ENCODE data around the gene TECPR1.
A peak's percentile ranks its signal among the peaks of the same experiment; 100 is the strongest.

The TECPR1 gene

DNA sequence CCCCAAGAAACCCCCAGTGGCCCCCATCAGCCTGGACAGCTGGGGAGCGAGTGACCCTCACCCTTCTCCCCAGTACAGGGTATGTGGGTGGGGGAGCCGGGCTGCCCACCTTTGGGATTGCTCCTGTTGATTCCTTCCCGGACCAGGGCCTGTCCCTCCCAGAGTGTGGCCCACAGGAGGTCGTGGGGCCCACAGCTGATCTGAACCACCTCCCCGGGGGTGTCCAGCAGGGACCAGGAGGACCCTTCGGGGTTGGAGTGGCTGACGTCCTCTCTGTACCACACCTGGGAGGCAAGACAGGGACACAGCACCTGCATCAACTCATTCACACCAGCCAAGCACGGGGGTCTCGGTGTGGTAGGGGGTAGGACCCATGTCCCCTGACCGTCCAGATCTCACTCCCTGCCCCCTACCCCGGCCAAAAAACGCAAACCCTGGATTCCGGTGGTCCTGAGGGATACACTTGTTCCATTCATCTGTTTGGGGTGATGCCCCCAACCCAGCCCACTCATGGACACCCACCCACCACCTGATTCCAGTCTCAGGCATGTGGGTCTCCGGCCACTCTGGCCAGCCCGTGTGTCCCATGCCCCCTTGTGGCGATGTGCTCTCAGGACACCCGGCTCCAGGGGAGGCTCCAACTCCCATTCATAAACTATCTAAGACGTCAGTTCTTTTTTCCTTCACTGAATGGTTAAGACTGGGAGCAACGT, 10.9 kb downstream of the TECPR1 start:
- POLR2A ChIA-PET, result interaction anchor here (0.6 kb wide), 1 partner anchor 16 kb away, joined by 3 read pairs; no protein-coding TSS in a partner anchor
- no peak overlapping the region for H3K27ac ChIP-seq (ENCODE audit: extremely low read depth, low read depth, low read length)
- no peak overlapping the region for H3K4me3 ChIP-seq (ENCODE audit: low read depth, low read length)
- TF ChIP-seq CTCF (tag by site-specific recombination; IDR thresholded peaks at IDR 0.05), result peak; percentile 66
- TF ChIP-seq ZNF830 (tag by site-specific recombination; IDR thresholded peaks at IDR 0.05; ENCODE audit: low read depth), result no peak
- no peak for TF ChIP-seq ZNF707 (tag by site-specific recombination; IDR thresholded peaks at IDR 0.05)
- TF ChIP-seq ZNF654 (tag by site-specific recombination; IDR thresholded peaks at IDR 0.05; ENCODE audit: low read depth), result peak; percentile 33
- no peak for TF ChIP-seq RBAK (tag by site-specific recombination; IDR thresholded peaks at IDR 0.05)
- H3K9me3 ChIP-seq (ENCODE audit: control insufficient read depth, insufficient read depth, low read depth, low read length), result no peaks in the 10 kb centered on the region
- H3K4me1 ChIP-seq (ENCODE audit: control insufficient read depth, insufficient read depth, low read length), result no peaks in the 10 kb centered on the region
- peaks cover 0 to 9% of the 10 kb centered on the region in 2 experiments; a peak in 2 of 3 replicates for H3K36me3 ChIP-seq (ENCODE audit: control insufficient read depth in 2 of 2, insufficient read depth in 1 of 2, low read length in 2 of 2)
- CTCF ChIA-PET, result interaction anchor here (0.8 to 1.8 kb wide), 4 partner anchors 10 to 600 kb away, joined by 3 to 7 read pairs (median 4); no protein-coding TSS in a partner anchor

DNA sequence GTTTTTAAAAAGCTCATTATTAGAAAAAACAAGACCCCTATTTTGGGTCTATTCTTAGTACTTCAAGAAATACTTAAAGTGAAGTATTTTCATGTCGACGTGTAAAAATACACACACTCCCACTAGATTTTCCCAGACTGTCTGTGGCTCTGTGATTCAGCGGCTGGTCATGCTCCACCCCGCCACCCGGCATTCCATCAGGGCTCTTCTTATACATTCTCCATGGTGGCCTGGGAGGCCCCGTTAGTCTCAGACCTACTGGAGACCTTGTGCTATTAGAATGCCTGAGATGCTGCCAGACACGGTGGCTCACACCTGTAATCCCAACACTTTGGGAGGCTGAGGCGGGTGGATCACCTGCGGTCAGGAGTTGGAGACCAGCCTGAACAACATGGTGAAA, 13.1 kb downstream of the TECPR1 start:
- no peak overlapping the region for H3K4me3 ChIP-seq (ENCODE audit: low read depth, low read length)
- H3K36me3 ChIP-seq (ENCODE audit: control insufficient read depth in 2 of 2, insufficient read depth in 1 of 2, low read length in 2 of 2), result peaks cover 0 to 6% of the 10 kb centered on the region in 2 experiments; a peak in 2 of 3 replicates
- no peak overlapping the region for H3K27ac ChIP-seq (ENCODE audit: extremely low read depth, low read depth, low read length)
- POLR2A ChIA-PET, result no interaction called here
- no peaks in the 10 kb centered on the region for H3K9me3 ChIP-seq (ENCODE audit: control insufficient read depth, insufficient read depth, low read depth, low read length)
- no peaks in the 10 kb centered on the region for H3K4me1 ChIP-seq (ENCODE audit: control insufficient read depth, insufficient read depth, low read length)
- TF ChIP-seq RBAK (tag by site-specific recombination; IDR thresholded peaks at IDR 0.05) (no peak), ZNF169 (tag by site-specific recombination; IDR thresholded peaks at IDR 0.05) (no peak), ZXDB (tag by site-specific recombination; IDR thresholded peaks at IDR 0.05) (no peak), ZNF280D (tag by site-specific recombination; IDR thresholded peaks at IDR 0.05) (no peak), ZFHX2 (tag by site-specific recombination; conservative IDR thresholded peaks at IDR 0.05) (no peak), ZNF624 (tag by site-specific recombination; IDR thresholded peaks at IDR 0.05) (no peak), ZNF530 (tag by site-specific recombination; IDR thresholded peaks at IDR 0.05; ENCODE audit: low read depth) (no peak)
- TF ChIP-seq, protein P1, sequence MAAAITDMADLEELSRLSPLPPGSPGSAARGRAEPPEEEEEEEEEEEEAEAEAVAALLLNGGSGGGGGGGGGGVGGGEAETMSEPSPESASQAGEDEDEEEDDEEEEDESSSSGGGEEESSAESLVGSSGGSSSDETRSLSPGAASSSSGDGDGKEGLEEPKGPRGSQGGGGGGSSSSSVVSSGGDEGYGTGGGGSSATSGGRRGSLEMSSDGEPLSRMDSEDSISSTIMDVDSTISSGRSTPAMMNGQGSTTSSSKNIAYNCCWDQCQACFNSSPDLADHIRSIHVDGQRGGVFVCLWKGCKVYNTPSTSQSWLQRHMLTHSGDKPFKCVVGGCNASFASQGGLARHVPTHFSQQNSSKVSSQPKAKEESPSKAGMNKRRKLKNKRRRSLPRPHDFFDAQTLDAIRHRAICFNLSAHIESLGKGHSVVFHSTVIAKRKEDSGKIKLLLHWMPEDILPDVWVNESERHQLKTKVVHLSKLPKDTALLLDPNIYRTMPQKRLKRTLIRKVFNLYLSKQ (tag by site-specific recombination; IDR thresholded peaks at IDR 0.05; ENCODE audit: borderline replicate concordance), result no peak
- TF ChIP-seq, protein P2, sequence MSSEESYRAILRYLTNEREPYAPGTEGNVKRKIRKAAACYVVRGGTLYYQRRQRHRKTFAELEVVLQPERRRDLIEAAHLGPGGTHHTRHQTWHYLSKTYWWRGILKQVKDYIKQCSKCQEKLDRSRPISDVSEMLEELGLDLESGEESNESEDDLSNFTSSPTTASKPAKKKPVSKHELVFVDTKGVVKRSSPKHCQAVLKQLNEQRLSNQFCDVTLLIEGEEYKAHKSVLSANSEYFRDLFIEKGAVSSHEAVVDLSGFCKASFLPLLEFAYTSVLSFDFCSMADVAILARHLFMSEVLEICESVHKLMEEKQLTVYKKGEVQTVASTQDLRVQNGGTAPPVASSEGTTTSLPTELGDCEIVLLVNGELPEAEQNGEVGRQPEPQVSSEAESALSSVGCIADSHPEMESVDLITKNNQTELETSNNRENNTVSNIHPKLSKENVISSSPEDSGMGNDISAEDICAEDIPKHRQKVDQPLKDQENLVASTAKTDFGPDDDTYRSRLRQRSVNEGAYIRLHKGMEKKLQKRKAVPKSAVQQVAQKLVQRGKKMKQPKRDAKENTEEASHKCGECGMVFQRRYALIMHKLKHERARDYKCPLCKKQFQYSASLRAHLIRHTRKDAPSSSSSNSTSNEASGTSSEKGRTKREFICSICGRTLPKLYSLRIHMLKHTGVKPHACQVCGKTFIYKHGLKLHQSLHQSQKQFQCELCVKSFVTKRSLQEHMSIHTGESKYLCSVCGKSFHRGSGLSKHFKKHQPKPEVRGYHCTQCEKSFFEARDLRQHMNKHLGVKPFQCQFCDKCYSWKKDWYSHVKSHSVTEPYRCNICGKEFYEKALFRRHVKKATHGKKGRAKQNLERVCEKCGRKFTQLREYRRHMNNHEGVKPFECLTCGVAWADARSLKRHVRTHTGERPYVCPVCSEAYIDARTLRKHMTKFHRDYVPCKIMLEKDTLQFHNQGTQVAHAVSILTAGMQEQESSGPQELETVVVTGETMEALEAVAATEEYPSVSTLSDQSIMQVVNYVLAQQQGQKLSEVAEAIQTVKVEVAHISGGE (tag by site-specific recombination; conservative IDR thresholded peaks at IDR 0.05; ENCODE audit: low read depth), result no peak
- CTCF ChIA-PET, result interaction anchor here (1.2 kb wide), 1 partner anchor 12 kb away, joined by 3 read pairs; no protein-coding TSS in a partner anchor

All from HEK293 (cell line).